Omental fat pad (tissue), 4 donors: ENCODE data around the gene IFI27L2. TPM values are rescaled to one million over a fixed set of nuclear protein-coding genes. Genes with fewer than 3 reads are reported as not detected.
A peak's percentile ranks its signal among the peaks of the same experiment; 100 is the strongest.

ENCODE experiments used
- ATAC-seq: fragments of 150-250 bp; one replicate; pipeline ENCODE4 v1.9.1; 2016; ENCODE audit warnings: mild to moderate bottlenecking, moderate library complexity; ENCODE audit not compliant: low FRiP score
- DNase-seq: peaks from one replicate; pipeline ENCODE4 v3.0.0-alpha.2; 2019; ENCODE audit warnings: low spot score
- CTCF ChIP-seq, 3 donors: fragments of 450-650 bp; IDR thresholded peaks; one replicate each; pipeline ENCODE4 v1.5.1; 2016 to 2017; ENCODE audit warnings: antibody characterized with exemption in 3 of 3, mild to moderate bottlenecking in 3 of 3, moderate library complexity in 2 of 3
- total RNA-seq, 4 donors: library from RNA; depleted of rRNA; stranded (reverse); fragments of >200 nt; gene quantifications; one replicate each; pipeline ENCODE4 v1.1.0, GENCODE V29; 2016

IFI27L2 gene
- total RNA-seq, 4 donors from 2014 or later = 43.2 to 109 (median 47.7) TPM

GRCh38 chr14:94142247-94142646 is 12.8 kb upstream of the IFI27L2 start:
- TF ChIP-seq CTCF (IDR thresholded peaks at IDR 0.05) = no peak
- ATAC-seq (no peak), DNase-seq (no peak)

GRCh38 chr14:94139421-94139820 is 10.0 kb upstream of the IFI27L2 start:
- no peak for TF ChIP-seq CTCF (IDR thresholded peaks at IDR 0.05)
- DNase-seq (no peak), ATAC-seq (no peak)

- DNase-seq (no peak), ATAC-seq (no peak)
- TF ChIP-seq CTCF (IDR thresholded peaks at IDR 0.05) = no peak
Observed at GRCh38 chr14:94139006-94139405, 9.6 kb upstream of the IFI27L2 start.

GRCh38 chr14:94138251-94138650 is 8.8 kb upstream of the IFI27L2 start:
- ATAC-seq (no peak), DNase-seq (no peak)
- no peak for TF ChIP-seq CTCF (IDR thresholded peaks at IDR 0.05)

- peak; percentile 99 for DNase-seq
- peak; percentile 86 for ATAC-seq
- peak in 2 of 3 donors; percentile 60 to 90 for TF ChIP-seq CTCF (IDR thresholded peaks at IDR 0.05)
Observed at GRCh38 chr14:94136575-94137331, 7.3 kb upstream of the IFI27L2 start.

- ATAC-seq (no peak), DNase-seq (no peak)
- TF ChIP-seq CTCF (IDR thresholded peaks at IDR 0.05) = no peak
Observed at GRCh38 chr14:94135476-94135875, 6.1 kb upstream of the IFI27L2 start.

- no peak for TF ChIP-seq CTCF (IDR thresholded peaks at IDR 0.05)
- DNase-seq (no peak), ATAC-seq (no peak)
Observed at GRCh38 chr14:94132285-94132887, 3.0 kb upstream of the IFI27L2 start.
